ENCODE measurements around the gene KLK6.

DNA sequence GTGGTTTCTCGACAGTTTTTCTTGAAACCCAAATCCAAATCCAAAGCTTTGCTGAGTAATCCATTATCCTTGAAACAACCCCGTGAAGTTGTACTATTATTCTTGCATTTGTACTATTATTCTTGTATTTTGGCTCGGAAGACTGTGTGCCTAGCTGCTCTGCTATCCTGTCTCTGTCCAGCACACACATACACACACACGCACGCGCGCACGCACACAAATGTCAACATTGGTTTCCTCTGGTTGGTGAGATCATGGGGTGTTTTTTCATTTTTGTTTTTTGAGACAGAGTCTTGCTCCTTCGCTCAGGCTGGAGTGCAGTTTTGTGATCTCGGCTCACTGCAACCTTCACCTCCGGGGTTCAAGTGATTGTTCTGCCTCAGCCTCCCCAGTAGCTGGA is 43.2 kb downstream of the KLK6 start:
- TF ChIP-seq, protein P1, sequence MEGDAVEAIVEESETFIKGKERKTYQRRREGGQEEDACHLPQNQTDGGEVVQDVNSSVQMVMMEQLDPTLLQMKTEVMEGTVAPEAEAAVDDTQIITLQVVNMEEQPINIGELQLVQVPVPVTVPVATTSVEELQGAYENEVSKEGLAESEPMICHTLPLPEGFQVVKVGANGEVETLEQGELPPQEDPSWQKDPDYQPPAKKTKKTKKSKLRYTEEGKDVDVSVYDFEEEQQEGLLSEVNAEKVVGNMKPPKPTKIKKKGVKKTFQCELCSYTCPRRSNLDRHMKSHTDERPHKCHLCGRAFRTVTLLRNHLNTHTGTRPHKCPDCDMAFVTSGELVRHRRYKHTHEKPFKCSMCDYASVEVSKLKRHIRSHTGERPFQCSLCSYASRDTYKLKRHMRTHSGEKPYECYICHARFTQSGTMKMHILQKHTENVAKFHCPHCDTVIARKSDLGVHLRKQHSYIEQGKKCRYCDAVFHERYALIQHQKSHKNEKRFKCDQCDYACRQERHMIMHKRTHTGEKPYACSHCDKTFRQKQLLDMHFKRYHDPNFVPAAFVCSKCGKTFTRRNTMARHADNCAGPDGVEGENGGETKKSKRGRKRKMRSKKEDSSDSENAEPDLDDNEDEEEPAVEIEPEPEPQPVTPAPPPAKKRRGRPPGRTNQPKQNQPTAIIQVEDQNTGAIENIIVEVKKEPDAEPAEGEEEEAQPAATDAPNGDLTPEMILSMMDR (IDR thresholded peaks at IDR 0.05), result no peak
- TF ChIP-seq POLR2A (IDR thresholded peaks at IDR 0.05), result no peak
